HCT116 (cell line): Measurements from ENCODE around the gene SDCCAG8. TPM values are rescaled to one million over a fixed set of nuclear protein-coding genes. Genes with fewer than 3 reads are reported as not detected.

Experiments used
- ATAC-seq: fragments of 200-7000 bp; cut with Tn5 transposase; 2 replicates; pipeline ENCODE4 v1.9.1; 2020; ENCODE audit warnings: mild to moderate bottlenecking, moderate library complexity
- BruUV-seq: library from RNA; stranded (reverse); fragments of 400-500 nt; replicated peaks from 2 replicates; lab custom pipeline; 2021; lab: Mats Ljungman, UMichigan
- CTCF ChIA-PET: fragments of 300-600 bp; sonication (Branson Sonifier 250); formaldehyde crosslinking; loops from one replicate; lab custom pipeline; 2021; ENCODE audit warnings: antibody characterized with exemption; lab: Charles Lee
- POLR2A ChIA-PET: fragments of 300-600, 350-600 bp; sonication (Branson Sonifier 250); formaldehyde crosslinking; loops from one replicate; lab custom pipeline; 2021; ENCODE audit warnings: antibody characterized with exemption; lab: Charles Lee
- RAD21 ChIA-PET, 2 experiments: fragments of 300-600 bp; sonication (Branson Sonifier 250); formaldehyde crosslinking; loops; one replicate each; lab custom pipeline; 2023; ENCODE audit warnings: low total read pairs in 2 of 2; ENCODE audit not compliant: uncharacterized antibody in 2 of 2, unreplicated experiment in 2 of 2, low non-redundant PET in 1 of 2; lab: Charles Lee
- DNase-seq: peaks from one replicate; pipeline ENCODE4 v3.0.0-alpha.2; 2010; ENCODE audit warnings: low read depth, low spot score
- H2AFZ ChIP-seq: fragments of 200-600 bp; shearing (Covaris generic), sonication (generic); 2 replicates; pipeline ENCODE4 v1.6.1; 2017; ENCODE audit warnings: low read depth, mixed run types, mixed read lengths, antibody characterized with exemption, low read length; ENCODE audit not compliant: poor library complexity, severe bottlenecking
- H3K27ac ChIP-seq: 2 replicates; pipeline ENCODE4 v1.5.1; 2012; ENCODE audit warnings: low read depth, low read length
- H3K27me3 ChIP-seq: fragments of 200-600 bp; sonication (generic); 2 replicates; pipeline ENCODE4 v1.6.1; 2016; ENCODE audit warnings: mixed run types, low read length, mixed read lengths; ENCODE audit not compliant: insufficient read depth
- H3K36me3 ChIP-seq, 2 experiments: fragments of 200-500 bp in 1 of 2; fragments of 200-600 bp in 1 of 2; sonication (Bioruptor generic) in 1 of 2; sonication (generic) in 1 of 2; 2 replicates each; pipeline versions ENCODE4 v1.5.1 to v1.6.1; 2014 to 2016; ENCODE audit warnings: low read length in 2 of 2, inconsistent platforms in 1 of 2, mixed read lengths in 1 of 2, mixed run types in 1 of 2; ENCODE audit not compliant: insufficient read depth in 2 of 2, control insufficient read depth in 1 of 2
- H3K4me1 ChIP-seq, 2 experiments: fragments of 200-600 bp in 1 of 2; sonication (generic) in 1 of 2; 2 replicates each; pipeline versions ENCODE4 v1.5.1 to v1.6.1; 2012 to 2017; ENCODE audit warnings: low read length in 2 of 2, inconsistent platforms in 1 of 2, mild to moderate bottlenecking in 1 of 2, mixed read lengths in 1 of 2, mixed run types in 1 of 2, moderate library complexity in 1 of 2; ENCODE audit not compliant: insufficient read depth in 2 of 2, control insufficient read depth in 1 of 2
- H3K4me2 ChIP-seq: fragments of 200-600 bp; sonication (generic); 2 replicates; pipeline ENCODE4 v1.6.1; 2017; ENCODE audit warnings: mixed run types, low read length, mixed read lengths
- H3K4me3 ChIP-seq, 2 experiments: fragments of 200-600 bp in 1 of 2; sonication (generic) in 1 of 2; replicated peaks in 1 of 2; 2 replicates each; pipeline ENCODE4 v1.5.1; 2011 to 2016; ENCODE audit warnings: low read length in 2 of 2, control low read depth in 1 of 2, low read depth in 1 of 2, mild to moderate bottlenecking in 1 of 2, mixed read lengths in 1 of 2, mixed run types in 1 of 2
- H3K79me2 ChIP-seq: fragments of 200-600 bp; sonication (generic); 2 replicates; pipeline ENCODE4 v1.6.1; 2017; ENCODE audit warnings: mild to moderate bottlenecking, mixed run types, low read length, moderate library complexity, mixed read lengths; ENCODE audit not compliant: insufficient read depth
- H3K9ac ChIP-seq: fragments of 200-600 bp; sonication (generic); 2 replicates; pipeline ENCODE4 v1.6.1; 2016; ENCODE audit warnings: low read length, mixed read lengths
- H3K9me2 ChIP-seq: fragments of 200-600 bp; sonication (generic), shearing (Covaris generic); 2 replicates; pipeline ENCODE4 v1.6.1; 2017; ENCODE audit warnings: mixed run types, mild to moderate bottlenecking, moderate library complexity; ENCODE audit not compliant: insufficient read depth
- H3K9me3 ChIP-seq, 2 experiments: fragments of 200-500 bp in 1 of 2; fragments of 200-600 bp in 1 of 2; sonication (Bioruptor generic) in 1 of 2; sonication (generic) in 1 of 2; 2 replicates each; pipeline ENCODE4 v1.6.1; 2014 to 2017; ENCODE audit warnings: low read length in 2 of 2, mixed read lengths in 2 of 2, inconsistent platforms in 1 of 2, low read depth in 1 of 2, mild to moderate bottlenecking in 1 of 2, mixed run types in 1 of 2, moderate library complexity in 1 of 2; ENCODE audit not compliant: control insufficient read depth in 1 of 2, insufficient read depth in 1 of 2
- H4K20me1 ChIP-seq: fragments of 200-600 bp; sonication (generic), shearing (Covaris generic); 2 replicates; pipeline ENCODE4 v1.6.1; 2017; ENCODE audit warnings: mixed run types, mild to moderate bottlenecking, moderate library complexity; ENCODE audit not compliant: insufficient read depth
- CEBPB ChIP-seq: IDR thresholded peaks from 2 replicates; pipeline ENCODE4 v1.6.1; 2012; ENCODE audit warnings: low read depth
- EGR1 ChIP-seq: IDR thresholded peaks from 2 replicates; pipeline ENCODE4 v1.6.1; 2012; ENCODE audit warnings: low read depth
- ELF1 ChIP-seq: IDR thresholded peaks from 2 replicates; pipeline ENCODE4 v1.6.1; 2012; ENCODE audit warnings: low read depth, borderline replicate concordance
- EZH2 ChIP-seq: fragments of 200-600 bp; sonication (generic); IDR thresholded peaks from 2 replicates; pipeline ENCODE4 v1.6.1; 2017; ENCODE audit warnings: antibody characterized with exemption, mixed run types
- EZH2phosphoT487 ChIP-seq: fragments of 200-600 bp; IDR thresholded peaks from 2 replicates; pipeline ENCODE4 v1.6.1; 2018; ENCODE audit warnings: antibody characterized with exemption, borderline replicate concordance
- JUND ChIP-seq: IDR thresholded peaks from 2 replicates; pipeline ENCODE4 v1.6.1; 2012
- POLR2A ChIP-seq: IDR thresholded peaks from 2 replicates; pipeline ENCODE4 v1.7.0; 2011; ENCODE audit warnings: borderline replicate concordance; ENCODE audit not compliant: insufficient read depth, insufficient read length; ENCODE audit errors: extremely low read depth
- POLR2AphosphoS5 ChIP-seq: IDR thresholded peaks from 2 replicates; pipeline ENCODE4 v1.6.1; 2011; ENCODE audit warnings: mild to moderate bottlenecking, low read depth, low read length, moderate library complexity
- RAD21 ChIP-seq: IDR thresholded peaks from 2 replicates; pipeline ENCODE4 v1.6.1; 2012; ENCODE audit warnings: low read depth, mild to moderate bottlenecking
- SRF ChIP-seq: IDR thresholded peaks from 2 replicates; pipeline ENCODE4 v1.6.1; 2012; ENCODE audit warnings: low read depth
- ZFX ChIP-seq: fragments of 450-650 bp; IDR thresholded peaks from 2 replicates; pipeline ENCODE4 v1.6.1; 2017
- ZNF274 ChIP-seq: fragments of 200-500 bp; sonication (Bioruptor generic); IDR thresholded peaks from 2 replicates; pipeline ENCODE4 v1.6.1; 2014; ENCODE audit warnings: mild to moderate bottlenecking, low read depth, low read length, inconsistent platforms
- intact Hi-C: fragments of 100-400 bp; cut with micrococcal nuclease; formaldehyde crosslinking; loops from 2 replicates; pipeline ENCODE4 v1.10.0; 2022
- total RNA-seq: library from RNA; stranded (reverse); gene quantifications from one replicate; pipeline ENCODE4 v1.2.1, GENCODE V29; 2021; ENCODE audit not compliant: unreplicated experiment
- TF ChIP-seq, protein P1 (sequence below): IDR thresholded peaks from 2 replicates; pipeline ENCODE4 v1.6.1; 2012
- TF ChIP-seq, protein P2 (sequence below): IDR thresholded peaks from 2 replicates; pipeline ENCODE4 v1.6.1; 2012

The SDCCAG8 gene
- total RNA-seq, 1 experiment from 2014 or later, result 38.2 TPM

DNA sequence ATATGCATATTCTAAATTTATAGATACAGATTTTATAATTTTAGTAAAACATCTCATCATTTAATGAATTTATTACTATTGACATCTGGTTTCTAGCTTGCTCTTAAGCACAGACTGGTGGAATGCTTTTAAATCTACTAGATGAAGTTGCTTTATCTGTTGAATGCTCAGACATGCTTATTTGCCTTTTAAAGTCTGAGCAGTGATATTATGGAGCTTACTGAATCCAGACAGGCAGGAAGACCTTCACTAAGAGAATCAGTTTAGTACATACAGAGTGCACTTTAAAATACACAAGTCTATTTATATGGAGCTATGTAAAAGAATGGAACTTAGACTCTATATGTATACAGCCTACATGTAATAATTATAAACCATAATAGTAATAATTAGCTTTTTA is 16.6 kb downstream of the SDCCAG8 start:
- H3K9ac ChIP-seq, result no peak overlapping the region
- no peak overlapping the region for H3K4me2 ChIP-seq
- no peaks in the 10 kb centered on the region for H3K27me3 ChIP-seq
- ATAC-seq (no peak), DNase-seq (no peak)
- H2AFZ ChIP-seq, result no peak overlapping the region
- no peaks in the 10 kb centered on the region for H3K9me3 ChIP-seq
- peaks cover 0 to 4% of the 10 kb centered on the region in 2 experiments; a peak in 2 of 4 replicates for H3K36me3 ChIP-seq
- no peaks in the 10 kb centered on the region for H3K9me2 ChIP-seq
- ChIA-PET CTCF (no interaction called here), POLR2A (interaction anchor here (1.6 kb wide), 1 partner anchor 17 kb away, joined by 4 read pairs; the partner anchor contains the start of genes CEP170 and SDCCAG8), RAD21 (no interaction called here)
- H3K4me1 ChIP-seq, result peaks cover 19 to 32% of the 10 kb centered on the region in 2 experiments
- TF ChIP-seq POLR2A, result no peak
- TF ChIP-seq EGR1, result no peak
- no peak for TF ChIP-seq EZH2phosphoT487
- TF ChIP-seq, protein P1, sequence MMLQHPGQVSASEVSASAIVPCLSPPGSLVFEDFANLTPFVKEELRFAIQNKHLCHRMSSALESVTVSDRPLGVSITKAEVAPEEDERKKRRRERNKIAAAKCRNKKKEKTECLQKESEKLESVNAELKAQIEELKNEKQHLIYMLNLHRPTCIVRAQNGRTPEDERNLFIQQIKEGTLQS, result no peak
- TF ChIP-seq EZH2, result no peak
- no peak for TF ChIP-seq RAD21
- TF ChIP-seq ZNF274, result no peak
- no peak for TF ChIP-seq POLR2AphosphoS5
- TF ChIP-seq, protein P2, sequence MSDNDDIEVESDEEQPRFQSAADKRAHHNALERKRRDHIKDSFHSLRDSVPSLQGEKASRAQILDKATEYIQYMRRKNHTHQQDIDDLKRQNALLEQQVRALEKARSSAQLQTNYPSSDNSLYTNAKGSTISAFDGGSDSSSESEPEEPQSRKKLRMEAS, result no peak
- no peak for TF ChIP-seq JUND
- TF ChIP-seq ELF1, result no peak
- TF ChIP-seq ZFX, result no peak
- no peak for TF ChIP-seq CEBPB
- no peak for TF ChIP-seq SRF
- no peak overlapping the region for H3K4me3 ChIP-seq
- no peaks in the 10 kb centered on the region for H4K20me1 ChIP-seq
- peaks cover 8% of the 10 kb centered on the region for H3K79me2 ChIP-seq
- intact Hi-C loops, result no loop called here
- no peak overlapping the region for H3K27ac ChIP-seq
- no TSS peak for BruUV-seq
